ENCODE data around the gene LIPC. TPM values are rescaled to one million over a fixed set of nuclear protein-coding genes. Genes with fewer than 3 reads are reported as not detected.

LIPC gene
- total RNA-seq, 2 donors from 2014 or later = 0.52 to 0.59 TPM

DNA sequence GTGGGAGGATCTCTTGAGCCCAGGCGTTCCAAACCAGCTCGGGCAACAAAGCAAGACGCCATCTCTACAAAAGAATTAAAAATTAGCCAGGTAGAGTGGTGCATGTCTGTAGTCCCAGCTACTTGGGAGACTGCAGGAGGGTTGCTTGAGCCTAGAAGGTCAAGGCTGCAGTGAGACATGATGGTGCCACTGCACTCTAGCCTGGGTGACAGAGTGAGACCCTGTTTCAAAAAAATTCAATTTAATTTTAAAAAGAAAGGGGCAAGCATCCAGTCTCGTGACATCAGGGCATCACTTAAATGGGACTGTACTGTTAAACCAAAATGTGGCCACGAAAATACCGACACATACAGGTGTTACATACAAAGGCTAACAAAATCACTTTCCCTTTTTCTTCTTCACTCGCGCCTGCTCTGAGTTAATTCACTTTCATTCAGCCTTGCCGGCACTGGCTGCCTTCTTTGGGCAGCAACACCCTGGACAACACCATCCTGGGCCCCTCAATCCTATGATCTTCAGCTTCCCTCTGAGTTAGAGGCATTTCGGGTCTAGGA is 121.7 kb downstream of the LIPC start:
- peaks cover 0 to 32% of the 10 kb centered on the region in 2 donors for H3K4me1 ChIP-seq
- H3K27ac ChIP-seq = no peak overlapping the region
- H3K4me3 ChIP-seq = no peak overlapping the region
- H3K9me3 ChIP-seq = no peaks in the 10 kb centered on the region
- H3K36me3 ChIP-seq = no peaks in the 10 kb centered on the region
- DNase-seq (ENCODE audit: low spot score) = peak; percentile 30
- H3K27me3 ChIP-seq = no peaks in the 10 kb centered on the region
- TF ChIP-seq CTCF (IDR thresholded peaks at IDR 0.05) = no peak

DNA sequence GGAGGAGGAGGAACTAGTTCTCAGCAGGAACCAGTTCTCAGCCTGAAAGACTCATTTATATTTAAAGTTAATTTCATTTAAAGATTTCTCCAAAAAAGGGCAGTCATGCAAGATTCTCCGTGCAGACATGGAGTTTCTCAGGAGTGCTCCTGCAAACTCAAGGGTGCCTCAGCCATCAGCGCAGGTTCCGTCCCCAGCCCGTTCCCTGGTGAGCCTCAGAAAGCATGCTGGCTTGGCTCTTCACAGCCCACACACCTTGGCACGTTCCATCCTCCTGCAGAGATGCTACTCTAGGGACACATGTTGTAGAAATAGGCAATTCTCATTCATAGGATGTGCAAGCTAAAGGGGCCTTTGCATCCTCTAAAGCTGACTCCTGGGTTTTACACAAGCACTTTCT is 123.0 kb downstream of the LIPC start:
- H3K4me1 ChIP-seq = peaks cover 0 to 19% of the 10 kb centered on the region in 2 donors
- no peaks in the 10 kb centered on the region for H3K27me3 ChIP-seq
- no peaks in the 10 kb centered on the region for H3K9me3 ChIP-seq
- no peak overlapping the region for H3K27ac ChIP-seq
- no peaks in the 10 kb centered on the region for H3K36me3 ChIP-seq
- peak; percentile 46 for DNase-seq (ENCODE audit: low spot score)
- TF ChIP-seq CTCF (IDR thresholded peaks at IDR 0.05) = no peak
- no peak overlapping the region for H3K4me3 ChIP-seq

- TF ChIP-seq CTCF (IDR thresholded peaks at IDR 0.05) = no peak
- no peaks in the 10 kb centered on the region for H3K27me3 ChIP-seq
- no peak overlapping the region for H3K27ac ChIP-seq
- H3K9me3 ChIP-seq = no peaks in the 10 kb centered on the region
- peaks cover 0 to 13% of the 10 kb centered on the region in 2 donors for H3K4me1 ChIP-seq
- H3K4me3 ChIP-seq = no peak overlapping the region
- DNase-seq (ENCODE audit: low spot score) = peak; percentile 57
- H3K36me3 ChIP-seq = no peaks in the 10 kb centered on the region
Observed at GRCh38 chr15:58555162-58556027, 123.6 kb downstream of the LIPC start.

DNA sequence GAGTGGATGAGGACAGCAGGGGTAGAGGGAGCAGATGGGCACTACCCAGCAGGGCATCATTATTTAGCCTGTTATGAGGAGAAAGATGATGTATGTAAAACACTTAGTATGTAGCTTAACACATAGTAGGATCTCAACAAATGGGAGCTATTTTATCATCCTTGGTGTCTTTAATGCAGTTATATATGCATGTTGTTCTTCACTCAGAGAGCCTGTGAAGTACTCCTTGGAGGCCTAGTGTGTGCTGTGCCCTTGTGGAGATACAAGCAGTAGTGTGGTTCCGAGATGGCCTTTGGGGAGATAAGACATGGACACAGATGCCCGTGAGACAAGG is 124.2 kb downstream of the LIPC start:
- H3K27ac ChIP-seq = no peak overlapping the region
- no peaks in the 10 kb centered on the region for H3K9me3 ChIP-seq
- H3K27me3 ChIP-seq = no peaks in the 10 kb centered on the region
- H3K36me3 ChIP-seq = no peaks in the 10 kb centered on the region
- no peak for TF ChIP-seq CTCF (IDR thresholded peaks at IDR 0.05)
- no peak overlapping the region for H3K4me3 ChIP-seq
- no peak for DNase-seq (ENCODE audit: low spot score)
- H3K4me1 ChIP-seq = peaks cover 0 to 13% of the 10 kb centered on the region in 2 donors

GRCh38 chr15:58556541-58556940 is 124.8 kb downstream of the LIPC start:
- no peaks in the 10 kb centered on the region for H3K9me3 ChIP-seq
- no peak overlapping the region for H3K27ac ChIP-seq
- no peak for DNase-seq (ENCODE audit: low spot score)
- TF ChIP-seq CTCF (IDR thresholded peaks at IDR 0.05) = no peak
- peaks cover 0 to 10% of the 10 kb centered on the region in 2 donors for H3K4me1 ChIP-seq
- H3K27me3 ChIP-seq = no peaks in the 10 kb centered on the region
- no peak overlapping the region for H3K4me3 ChIP-seq
- H3K36me3 ChIP-seq = no peaks in the 10 kb centered on the region

Data from right atrium auricular region (tissue), 2 donors.